ENCODE results near the gene IGFLR1. TPM values are rescaled to one million over a fixed set of nuclear protein-coding genes. Genes with fewer than 3 reads are reported as not detected.

Gene IGFLR1
- total and polyA plus RNA-seq, 2 of the 8 experiments (the other 6 are each of a cell fraction or from before 2014, with no cell fraction given): 8.4 to 28.9 TPM

DNA sequence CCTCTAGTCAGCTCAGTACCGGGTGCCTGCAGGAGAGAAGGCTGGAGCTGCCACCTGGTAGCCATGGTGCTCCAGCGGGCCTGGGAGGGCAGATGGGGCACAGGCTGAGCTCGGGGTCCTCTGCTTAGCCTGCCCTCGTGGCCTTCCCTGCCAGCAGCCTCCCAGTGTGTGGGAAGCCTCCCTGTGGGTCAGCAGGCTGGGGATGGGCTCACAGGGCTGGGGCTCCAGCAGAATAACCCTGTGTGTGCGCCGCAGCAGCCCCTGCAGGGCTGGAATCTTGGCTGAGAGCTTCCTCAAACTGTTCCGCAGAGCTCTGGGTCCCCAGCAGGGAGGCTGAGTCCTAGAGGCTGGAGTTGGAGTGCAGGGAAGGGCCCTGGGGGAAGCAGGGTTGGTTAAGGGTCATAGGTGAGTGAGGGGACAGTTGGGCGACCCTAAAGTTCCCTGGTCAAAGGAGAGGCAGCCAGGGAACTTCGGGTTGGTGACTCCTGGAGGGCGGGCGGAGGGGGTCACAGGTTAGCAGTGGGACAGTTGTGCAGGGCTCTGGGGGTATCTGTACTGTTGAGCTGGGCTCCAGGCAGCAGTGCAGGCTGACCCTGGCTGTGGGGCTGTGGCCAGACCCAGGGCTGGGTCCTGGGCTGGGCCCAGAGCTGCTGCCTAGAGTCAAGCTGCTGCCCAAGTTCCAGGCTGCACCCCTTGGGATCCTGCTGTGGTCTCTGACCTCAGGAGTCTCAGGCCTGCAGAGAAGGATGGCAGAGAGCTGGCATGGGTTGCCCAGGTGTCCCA, 47.1 kb upstream of the IGFLR1 start:
- no peak overlapping the region for H3K4me2 ChIP-seq (ENCODE audit: insufficient read depth in 1 of 2, low read depth in 2 of 2, low read length in 2 of 2)
- no peaks in the 10 kb centered on the region for H3K9me3 ChIP-seq (ENCODE audit: insufficient read depth in 2 of 2, low read depth in 1 of 2, low read length in 1 of 2)
- no peak overlapping the region for H2AK5ac ChIP-seq (ENCODE audit: low read depth, low read length)
- CTCF ChIA-PET (ENCODE audit: partially characterized antibody): interaction anchor here (0.8 to 3.8 kb wide), 7 partner anchors 8 to 142 kb away, joined by 3 to 13 read pairs (median 3); no protein-coding TSS in a partner anchor
- H2BK15ac ChIP-seq (ENCODE audit: low read length): no peak overlapping the region
- H3K27ac ChIP-seq (ENCODE audit: low read depth, low read length): no peak overlapping the region
- no peak overlapping the region for H3K4ac ChIP-seq (replicated peaks; ENCODE audit: insufficient read length, low read depth, low read length)
- WGBS, 2 experiments (ENCODE audit: extremely low coverage in 1 of 2, insufficient coverage in 1 of 2, insufficient read length in 1 of 2, insufficient replicate concordance in 2 of 2, low coverage in 1 of 2, low lambda C conversion rate in 2 of 2, missing lambda C conversion rate in 1 of 2): 91% methylated on average over 10 of the region's 11 CpGs; no CpG with 5 or more reads in 1 of the 2 experiments
- no peak overlapping the region for H2BK5ac ChIP-seq (ENCODE audit: low read depth, low read length)
- H4K20me1 ChIP-seq (replicated peaks in 1 of 2; ENCODE audit: control insufficient read depth in 1 of 2, insufficient read depth in 2 of 2, low read length in 2 of 2): peaks cover 3 to 7% of the 10 kb centered on the region in 2 experiments
- no peak overlapping the region for H3K9ac ChIP-seq (replicated peaks in 1 of 4; ENCODE audit: extremely low read depth in 1 of 4, low read depth in 3 of 4, low read length in 3 of 4)
- H3K18ac ChIP-seq (ENCODE audit: extremely low read depth, low read length): no peak overlapping the region
- H3K4me3 ChIP-seq (ENCODE audit: extremely low read depth in 1 of 4, insufficient read depth in 2 of 4, low read depth in 3 of 4, low read length in 4 of 4): no peak overlapping the region
- no peaks in the 10 kb centered on the region; a peak in 1 of 7 replicates for H3K27me3 ChIP-seq (replicated peaks in 1 of 4; ENCODE audit: control insufficient read depth in 3 of 4, extremely low read depth in 1 of 4, insufficient read depth in 3 of 4, low read length in 3 of 4)
- no peak overlapping the region for H3K56ac ChIP-seq (replicated peaks; ENCODE audit: insufficient read length, low read depth, low read length)
- peaks cover 7% of the 10 kb centered on the region; the same call in 1 of the 2 replicates for H3K23me2 ChIP-seq (ENCODE audit: low read depth, low read length)
- H4K5ac ChIP-seq (ENCODE audit: insufficient read length, low read depth, low read length): no peak overlapping the region
- H3K79me2 ChIP-seq (ENCODE audit: control insufficient read depth in 1 of 2, insufficient read depth in 2 of 2, low read length in 2 of 2): no peaks in the 10 kb centered on the region
- FAIRE-seq (no peak), DNase-seq (ENCODE audit: low read depth in 1 of 2, low spot score in 2 of 2) (no peak)
- no peaks in the 10 kb centered on the region for H3K36me3 ChIP-seq (ENCODE audit: control insufficient read depth in 2 of 4, insufficient read depth in 4 of 4, low read length in 3 of 4)
- H3K14ac ChIP-seq (ENCODE audit: insufficient read length): no peak overlapping the region
- no peak overlapping the region for H4K8ac ChIP-seq (ENCODE audit: extremely low read depth, insufficient read depth, low read length)
- H4K91ac ChIP-seq (replicated peaks; ENCODE audit: insufficient read length, low read length): no peak overlapping the region
- peaks cover 0 to 6% (median 2%) of the 10 kb centered on the region in 4 experiments; a peak in 2 of 7 replicates for H3K4me1 ChIP-seq (replicated peaks in 1 of 4; ENCODE audit: control insufficient read depth in 3 of 4, insufficient read depth in 4 of 4, low read length in 3 of 4)
- H2AFZ ChIP-seq (ENCODE audit: low read length): no peak overlapping the region
- H3K23ac ChIP-seq (ENCODE audit: insufficient read length): no peak overlapping the region
- no peak overlapping the region for H2BK120ac ChIP-seq (replicated peaks; ENCODE audit: low read depth, low read length)
- no peaks in the 10 kb centered on the region for H3K79me1 ChIP-seq (ENCODE audit: low read depth, low read length)
- POLR2A ChIA-PET (ENCODE audit: partially characterized antibody): interaction anchor here (2.2 kb wide), 1 partner anchor 16 kb away, joined by 9 read pairs; no protein-coding TSS in a partner anchor
- H2BK20ac ChIP-seq (ENCODE audit: low read length): no peak overlapping the region
- no peak overlapping the region for H2BK12ac ChIP-seq (ENCODE audit: low read depth, low read length)
- no peak for TF ChIP-seq TBP (IDR thresholded peaks at IDR 0.05; ENCODE audit: low read depth, low read length)
- TF ChIP-seq SIX5 (IDR thresholded peaks at IDR 0.05; ENCODE audit: low read depth, low read length): no peak
- no peak for TF ChIP-seq TAF7 (optimal IDR thresholded peaks at IDR 0.05; ENCODE audit: borderline replicate concordance, low read depth, low read length)
- no peak for TF ChIP-seq SIN3A (conservative IDR thresholded peaks at IDR 0.05 in 1 of 2, IDR thresholded peaks at IDR 0.05 in 1 of 2; ENCODE audit: low read depth in 1 of 2, low read length in 2 of 2)
- TF ChIP-seq SIRT6 (IDR thresholded peaks at IDR 0.05; ENCODE audit: low read length): no peak
- TF ChIP-seq ZNF274 (IDR thresholded peaks at IDR 0.05; ENCODE audit: borderline replicate concordance, extremely low read depth, low read length): no peak
- no peak for TF ChIP-seq RBBP5 (IDR thresholded peaks at IDR 0.05; ENCODE audit: borderline replicate concordance, low read depth, low read length)
- no peak for TF ChIP-seq JUND (IDR thresholded peaks at IDR 0.05; ENCODE audit: low read length)
- no peak for TF ChIP-seq SRF (IDR thresholded peaks at IDR 0.05; ENCODE audit: low read depth, low read length)
- no peak for TF ChIP-seq JUN (IDR thresholded peaks at IDR 0.05; ENCODE audit: low read depth, low read length)
- TF ChIP-seq MAFK (IDR thresholded peaks at IDR 0.05; ENCODE audit: low read depth, low read length): no peak
- TF ChIP-seq GABPA (IDR thresholded peaks at IDR 0.05; ENCODE audit: borderline replicate concordance, insufficient read depth, low read length): no peak
- TF ChIP-seq CHD2 (IDR thresholded peaks at IDR 0.05; ENCODE audit: low read length): no peak

Measured in H1 (cell line).